Astrocyte of the cerebellum (primary cell): ENCODE data around the gene NRXN2.

Source experiments
- DNase-seq: peaks from one replicate; pipeline ENCODE4 v3.0.0-alpha.2; 2011; ENCODE audit warnings: low read depth
- H3K4me3 ChIP-seq: 2 replicates; pipeline ENCODE4 v1.5.1; 2011; ENCODE audit warnings: mild to moderate bottlenecking, low read depth, low read length, moderate library complexity
- CTCF ChIP-seq: IDR thresholded peaks from 2 replicates; pipeline ENCODE4 v1.5.1; 2012; ENCODE audit warnings: low read length, low read depth, moderate library complexity, mild to moderate bottlenecking; ENCODE audit errors: missing control alignments
- in situ Hi-C: cut with HindIII; loops from 2 replicates; pipeline ENCODE4 v1.10.0; 2017; ENCODE audit warnings: low sequenced_read_pairs

Gene NRXN2

GRCh38 chr11:64629796-64630562, 93.0 kb downstream of the NRXN2 start:
- no peak for TF ChIP-seq CTCF
- H3K4me3 ChIP-seq: no peak overlapping the region
- no peak for DNase-seq
- in situ Hi-C loops: loop anchor here (25.0 kb wide), 1 partner anchor 418 kb away; the partner anchor contains the start of gene FERMT3

GRCh38 chr11:64629103-64629502, 93.9 kb downstream of the NRXN2 start:
- H3K4me3 ChIP-seq: no peak overlapping the region
- no peak for DNase-seq
- TF ChIP-seq CTCF: no peak
- in situ Hi-C loops: loop anchor here (25.0 kb wide), 1 partner anchor 417 kb away; the partner anchor contains the start of gene FERMT3

- in situ Hi-C loops: loop anchor here (25.0 kb wide), 1 partner anchor 416 kb away; the partner anchor contains the start of gene FERMT3
- no peak overlapping the region for H3K4me3 ChIP-seq
- TF ChIP-seq CTCF: no peak
- no peak for DNase-seq
Measured at GRCh38 chr11:64628596-64628995, 94.4 kb downstream of the NRXN2 start.

GRCh38 chr11:64627371-64627770, 95.6 kb downstream of the NRXN2 start:
- DNase-seq: no peak
- H3K4me3 ChIP-seq: no peak overlapping the region
- in situ Hi-C loops: loop anchor here (25.0 kb wide), 1 partner anchor 415 kb away; the partner anchor contains the start of gene FERMT3
- no peak for TF ChIP-seq CTCF

- no peak for TF ChIP-seq CTCF
- in situ Hi-C loops: loop anchor here (25.0 kb wide), 1 partner anchor 414 kb away; the partner anchor contains the start of gene FERMT3
- DNase-seq: no peak
- no peak overlapping the region for H3K4me3 ChIP-seq
Measured at GRCh38 chr11:64626637-64627036, 96.4 kb downstream of the NRXN2 start.

- no peak for DNase-seq
- TF ChIP-seq CTCF: no peak
- no peak overlapping the region for H3K4me3 ChIP-seq
- in situ Hi-C loops: loop anchor here (25.0 kb wide), 1 partner anchor 413 kb away; the partner anchor contains the start of gene FERMT3
Measured at GRCh38 chr11:64624883-64625481, 98.0 kb downstream of the NRXN2 start.
